ENCODE measurements around the gene CPNE7. TPM values are rescaled to one million over a fixed set of nuclear protein-coding genes. Genes with fewer than 3 reads are reported as not detected.

The CPNE7 gene
- total and polyA plus RNA-seq, 2 of the 4 experiments (the other 2 are of a cell fraction) = 5.4 to 17.4 TPM

GRCh38 chr16:89563639-89564392 lies 11.7 kb upstream of the CPNE7 start:
- intact Hi-C loops (cut with micrococcal nuclease) = no loop called here
- no peak overlapping the region for H2BK20ac ChIP-seq (ENCODE audit: low read depth, low read length)

More at GRCh38 chr16:89563639-89564392, 11.7 kb upstream of the CPNE7 start:
- BruUV-seq (replicated peaks) = no TSS peak
- Histone ChIP-seq H3K9ac (ENCODE audit: low read depth, low read length) (no peak overlapping the region), H2BK5ac (ENCODE audit: low read depth, low read length, poor library complexity, severe bottlenecking) (no peak overlapping the region), H2AK9ac (replicated peaks; ENCODE audit: low read depth, low read length, poor library complexity) (no peak overlapping the region), H2BK120ac (ENCODE audit: low read depth, low read length) (no peak overlapping the region), H4K20me1 (ENCODE audit: insufficient read depth, low read length) (peaks cover 62% of the 10 kb centered on the region), H3K9me1 (ENCODE audit: insufficient read depth, low read length) (peaks cover 9% of the 10 kb centered on the region), H3K23ac (ENCODE audit: low read depth, low read length) (peak overlapping the region; percentile 5; the same call in 1 of the 2 replicates), H4K91ac (ENCODE audit: insufficient read depth, low read depth, low read length) (no peak overlapping the region), H4K5ac (ENCODE audit: low read depth, low read length) (no peak overlapping the region), H3K4me2 (ENCODE audit: low read depth, low read length) (no peak overlapping the region), H3K36me3 (ENCODE audit: control insufficient read depth, insufficient read depth, low read length) (peaks cover 37% of the 10 kb centered on the region), H3K4me3 (ENCODE audit: insufficient read depth, low read depth, low read length) (no peak overlapping the region), H3K14ac (replicated peaks; ENCODE audit: low read depth, low read length) (no peak overlapping the region), H3K9me3 (ENCODE audit: control insufficient read depth, insufficient read depth, low read length) (no peaks in the 10 kb centered on the region), H2BK15ac (ENCODE audit: low read depth, low read length) (no peak overlapping the region), H3K56ac (ENCODE audit: extremely low read depth, insufficient read depth, low read length) (no peak overlapping the region), H4K8ac (ENCODE audit: low read depth in 2 of 2, low read length in 2 of 2) (0 out of 4 replicates have a peak overlapping the region, but pooled peaks of 1 of the 2 experiments have one; percentile 5), H2AK5ac (ENCODE audit: low read depth, low read length) (no peak overlapping the region), H2AFZ (replicated peaks; ENCODE audit: low read length, poor library complexity) (no peak overlapping the region), H3K18ac (ENCODE audit: low read depth, low read length) (no peak overlapping the region), H3K27me3 (ENCODE audit: control insufficient read depth, insufficient read depth, low read length) (no peaks in the 10 kb centered on the region), H3K79me1 (ENCODE audit: low read depth in 1 of 2, low read length in 2 of 2) (peaks cover 30 to 54% of the 10 kb centered on the region in 2 experiments), H3K4me1 (ENCODE audit: control insufficient read depth, insufficient read depth, low read length) (peaks cover 21% of the 10 kb centered on the region), H3K4ac (ENCODE audit: low read depth, low read length) (no peak overlapping the region), H3K27ac (ENCODE audit: insufficient read depth, low read length) (no peak overlapping the region)
- CTCF ChIA-PET = interaction anchor here (0.7 kb wide), 1 partner anchor 143 kb away, joined by 3 read pairs; no protein-coding TSS in a partner anchor
- TF ChIP-seq FOS (IDR thresholded peaks at IDR 0.05; ENCODE audit: low read depth, low read length) (no peak), RAD21 (IDR thresholded peaks at IDR 0.05; ENCODE audit: low read length) (no peak), CTCF (conservative IDR thresholded peaks at IDR 0.05; ENCODE audit: low read depth, low read length) (no peak), CEBPB (IDR thresholded peaks at IDR 0.05; ENCODE audit: low read depth, low read length) (no peak), SMC3 (IDR thresholded peaks at IDR 0.05; ENCODE audit: low read depth, low read length) (no peak), RCOR1 (IDR thresholded peaks at IDR 0.05; ENCODE audit: insufficient replicate concordance, low read length) (no peak), RFX5 (IDR thresholded peaks at IDR 0.05; ENCODE audit: low read depth, low read length) (no peak), CHD1 (IDR thresholded peaks at IDR 0.05; ENCODE audit: low read depth, low read length) (no peak)
- TF ChIP-seq, protein P1, sequence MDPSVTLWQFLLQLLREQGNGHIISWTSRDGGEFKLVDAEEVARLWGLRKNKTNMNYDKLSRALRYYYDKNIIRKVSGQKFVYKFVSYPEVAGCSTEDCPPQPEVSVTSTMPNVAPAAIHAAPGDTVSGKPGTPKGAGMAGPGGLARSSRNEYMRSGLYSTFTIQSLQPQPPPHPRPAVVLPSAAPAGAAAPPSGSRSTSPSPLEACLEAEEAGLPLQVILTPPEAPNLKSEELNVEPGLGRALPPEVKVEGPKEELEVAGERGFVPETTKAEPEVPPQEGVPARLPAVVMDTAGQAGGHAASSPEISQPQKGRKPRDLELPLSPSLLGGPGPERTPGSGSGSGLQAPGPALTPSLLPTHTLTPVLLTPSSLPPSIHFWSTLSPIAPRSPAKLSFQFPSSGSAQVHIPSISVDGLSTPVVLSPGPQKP (IDR thresholded peaks at IDR 0.05; ENCODE audit: borderline replicate concordance, low read depth, low read length) = no peak
- POLR2A ChIA-PET (ENCODE audit: unreplicated experiment) = interaction anchor here (0.7 kb wide), 1 partner anchor 46 kb away, joined by 3 read pairs; no protein-coding TSS in a partner anchor
- dilution Hi-C loops (cut with HindIII; ENCODE audit: low sequenced_read_pairs, unreplicated experiment) (no loop called here), in situ Hi-C loops (cut with MboI; ENCODE audit: low sequenced_read_pairs) (no loop called here)
- 83% methylated on average over 4 of the region's 12 CpGs; no CpG with 5 or more reads in 1 of the 2 experiments for WGBS, 2 experiments (ENCODE audit: extremely low coverage in 2 of 2, insufficient read length in 1 of 2)
- ATAC-seq (ENCODE audit: low read depth) = no peak
- DNase-seq = no peak
